ENCODE measurements around the gene PITPNC1.

Gene PITPNC1

DNA sequence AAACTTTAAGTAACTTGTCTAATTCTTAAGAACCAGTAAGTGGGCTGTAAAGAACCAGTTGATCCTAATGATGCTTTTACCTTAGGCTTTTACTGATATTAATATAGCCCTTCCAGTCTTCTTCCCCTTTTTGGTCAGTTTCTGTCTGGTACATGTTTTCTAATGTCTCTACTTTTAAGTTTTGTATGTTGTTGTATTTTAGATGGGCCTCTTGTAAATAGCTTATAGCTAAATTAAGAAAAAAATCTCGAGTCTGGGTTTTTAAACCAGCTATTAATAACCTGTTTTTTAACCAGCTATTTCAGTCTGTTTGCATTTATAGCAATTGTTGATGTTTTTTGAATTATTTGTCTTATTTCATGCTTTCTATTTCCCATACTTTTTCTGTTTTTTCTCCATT lies 79.0 kb downstream of the PITPNC1 start:
- no peak overlapping the region for H3K4me2 ChIP-seq
- no peaks in the 10 kb centered on the region for H3K27me3 ChIP-seq (ENCODE audit: insufficient read depth, low read depth)
- no peak overlapping the region for H3K4me3 ChIP-seq (IDR thresholded peaks at IDR 0.05; ENCODE audit: insufficient read depth, low read depth, low read length)
- H4K20me1 ChIP-seq (ENCODE audit: insufficient read depth) = no peaks in the 10 kb centered on the region; the same call in 1 of the 2 replicates
- peaks cover 53% of the 10 kb centered on the region; the same call in 1 of the 2 replicates for H3K79me2 ChIP-seq (ENCODE audit: insufficient read depth, low read depth)
- no peak overlapping the region for H2AFZ ChIP-seq (ENCODE audit: low read depth)
- H3K9ac ChIP-seq = no peak overlapping the region
- H3K27ac ChIP-seq = no peak overlapping the region
- no peaks in the 10 kb centered on the region for H3K4me1 ChIP-seq (ENCODE audit: low read depth, poor library complexity, severe bottlenecking)
- TF ChIP-seq, protein P1, sequence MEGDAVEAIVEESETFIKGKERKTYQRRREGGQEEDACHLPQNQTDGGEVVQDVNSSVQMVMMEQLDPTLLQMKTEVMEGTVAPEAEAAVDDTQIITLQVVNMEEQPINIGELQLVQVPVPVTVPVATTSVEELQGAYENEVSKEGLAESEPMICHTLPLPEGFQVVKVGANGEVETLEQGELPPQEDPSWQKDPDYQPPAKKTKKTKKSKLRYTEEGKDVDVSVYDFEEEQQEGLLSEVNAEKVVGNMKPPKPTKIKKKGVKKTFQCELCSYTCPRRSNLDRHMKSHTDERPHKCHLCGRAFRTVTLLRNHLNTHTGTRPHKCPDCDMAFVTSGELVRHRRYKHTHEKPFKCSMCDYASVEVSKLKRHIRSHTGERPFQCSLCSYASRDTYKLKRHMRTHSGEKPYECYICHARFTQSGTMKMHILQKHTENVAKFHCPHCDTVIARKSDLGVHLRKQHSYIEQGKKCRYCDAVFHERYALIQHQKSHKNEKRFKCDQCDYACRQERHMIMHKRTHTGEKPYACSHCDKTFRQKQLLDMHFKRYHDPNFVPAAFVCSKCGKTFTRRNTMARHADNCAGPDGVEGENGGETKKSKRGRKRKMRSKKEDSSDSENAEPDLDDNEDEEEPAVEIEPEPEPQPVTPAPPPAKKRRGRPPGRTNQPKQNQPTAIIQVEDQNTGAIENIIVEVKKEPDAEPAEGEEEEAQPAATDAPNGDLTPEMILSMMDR (conservative IDR thresholded peaks at IDR 0.05; ENCODE audit: low read depth, low read length) = no peak
- H3K36me3 ChIP-seq (ENCODE audit: insufficient read depth) = no peaks in the 10 kb centered on the region

- no peaks in the 10 kb centered on the region for H3K4me1 ChIP-seq (ENCODE audit: low read depth, poor library complexity, severe bottlenecking)
- TF ChIP-seq, protein P1 (conservative IDR thresholded peaks at IDR 0.05; ENCODE audit: low read depth, low read length) = no peak
- H3K4me3 ChIP-seq (IDR thresholded peaks at IDR 0.05; ENCODE audit: insufficient read depth, low read depth, low read length) = no peak overlapping the region
- H3K79me2 ChIP-seq (ENCODE audit: insufficient read depth, low read depth) = peaks cover 47% of the 10 kb centered on the region; the same call in 1 of the 2 replicates
- H3K36me3 ChIP-seq (ENCODE audit: insufficient read depth) = no peaks in the 10 kb centered on the region
- no peaks in the 10 kb centered on the region for H3K27me3 ChIP-seq (ENCODE audit: insufficient read depth, low read depth)
- no peak overlapping the region for H2AFZ ChIP-seq (ENCODE audit: low read depth)
- H3K27ac ChIP-seq = no peak overlapping the region
- no peak overlapping the region for H3K4me2 ChIP-seq
- H3K9ac ChIP-seq = no peak overlapping the region
- H4K20me1 ChIP-seq (ENCODE audit: insufficient read depth) = no peaks in the 10 kb centered on the region; the same call in 1 of the 2 replicates
Measured at GRCh38 chr17:67456889-67457288, 79.8 kb downstream of the PITPNC1 start.

DNA sequence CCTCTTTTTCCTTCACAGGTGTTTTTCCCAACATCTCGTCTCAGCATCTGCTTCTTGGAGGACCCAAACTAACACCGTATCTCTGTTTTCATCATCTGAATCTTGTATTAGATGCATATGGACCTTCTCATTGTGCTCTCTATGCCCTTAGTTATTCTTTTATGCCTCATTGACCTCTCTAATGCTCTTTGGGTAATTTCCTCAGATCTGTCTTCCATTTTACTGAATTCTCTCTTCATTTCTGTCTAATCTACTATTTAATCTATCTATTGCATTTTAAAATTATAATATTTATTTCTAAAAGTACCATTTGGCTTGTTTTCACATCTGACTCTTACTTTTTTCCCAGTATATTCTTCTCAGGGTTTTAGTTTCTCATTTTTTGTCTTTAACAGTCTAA lies 81.1 kb downstream of the PITPNC1 start:
- H3K27me3 ChIP-seq (ENCODE audit: insufficient read depth, low read depth) = no peaks in the 10 kb centered on the region
- TF ChIP-seq, protein P1 (conservative IDR thresholded peaks at IDR 0.05; ENCODE audit: low read depth, low read length) = no peak

DNA sequence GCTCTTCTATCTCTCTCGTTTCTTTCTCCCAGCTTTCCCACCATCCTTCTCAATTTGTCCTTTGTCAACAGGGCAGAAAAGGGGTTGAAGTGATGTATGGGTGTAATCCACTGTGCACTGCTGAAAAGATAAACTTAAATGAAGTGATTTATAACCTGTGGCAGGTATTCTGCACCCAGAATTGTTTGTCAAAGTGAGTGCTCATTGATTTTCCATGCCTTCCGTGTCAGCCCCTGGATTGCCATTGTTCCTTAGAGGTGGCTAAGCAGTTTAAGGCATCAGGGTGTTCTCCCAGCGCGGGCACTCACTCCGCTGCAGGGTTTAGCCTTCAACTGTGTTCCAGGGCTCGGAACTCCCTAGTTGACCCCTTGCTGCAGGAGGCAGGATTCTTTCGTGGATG lies 82.9 kb downstream of the PITPNC1 start:
- Histone ChIP-seq H2AFZ (ENCODE audit: low read depth) (no peak overlapping the region), H3K9ac (no peak overlapping the region), H3K79me2 (ENCODE audit: insufficient read depth, low read depth) (peaks cover 34% of the 10 kb centered on the region; the same call in 1 of the 2 replicates), H3K27me3 (ENCODE audit: insufficient read depth, low read depth) (no peaks in the 10 kb centered on the region), H3K27ac (no peak overlapping the region), H3K4me3 (IDR thresholded peaks at IDR 0.05; ENCODE audit: insufficient read depth, low read depth, low read length) (no peak overlapping the region), H3K4me1 (ENCODE audit: low read depth, poor library complexity, severe bottlenecking) (no peaks in the 10 kb centered on the region), H4K20me1 (ENCODE audit: insufficient read depth) (no peaks in the 10 kb centered on the region), H3K36me3 (ENCODE audit: insufficient read depth) (no peaks in the 10 kb centered on the region), H3K4me2 (no peak overlapping the region)
- TF ChIP-seq, protein P1 (conservative IDR thresholded peaks at IDR 0.05; ENCODE audit: low read depth, low read length) = no peak

More for the DNA sequence above, 81.1 kb downstream of the PITPNC1 start:
- H3K4me2 ChIP-seq = no peak overlapping the region
- no peak overlapping the region for H2AFZ ChIP-seq (ENCODE audit: low read depth)
- no peak overlapping the region for H3K4me3 ChIP-seq (IDR thresholded peaks at IDR 0.05; ENCODE audit: insufficient read depth, low read depth, low read length)
- no peaks in the 10 kb centered on the region for H3K36me3 ChIP-seq (ENCODE audit: insufficient read depth)
- no peak overlapping the region for H3K9ac ChIP-seq
- no peaks in the 10 kb centered on the region; the same call in 1 of the 2 replicates for H4K20me1 ChIP-seq (ENCODE audit: insufficient read depth)
- peaks cover 42% of the 10 kb centered on the region; the same call in 1 of the 2 replicates for H3K79me2 ChIP-seq (ENCODE audit: insufficient read depth, low read depth)
- H3K4me1 ChIP-seq (ENCODE audit: low read depth, poor library complexity, severe bottlenecking) = no peaks in the 10 kb centered on the region
- no peak overlapping the region for H3K27ac ChIP-seq
